ENCODE data around the gene ISM2. TPM values are rescaled to one million over a fixed set of nuclear protein-coding genes. Genes with fewer than 3 reads are reported as not detected.

ISM2 gene
- total RNA-seq, 4 donors from 2014 or later = not detected

DNA sequence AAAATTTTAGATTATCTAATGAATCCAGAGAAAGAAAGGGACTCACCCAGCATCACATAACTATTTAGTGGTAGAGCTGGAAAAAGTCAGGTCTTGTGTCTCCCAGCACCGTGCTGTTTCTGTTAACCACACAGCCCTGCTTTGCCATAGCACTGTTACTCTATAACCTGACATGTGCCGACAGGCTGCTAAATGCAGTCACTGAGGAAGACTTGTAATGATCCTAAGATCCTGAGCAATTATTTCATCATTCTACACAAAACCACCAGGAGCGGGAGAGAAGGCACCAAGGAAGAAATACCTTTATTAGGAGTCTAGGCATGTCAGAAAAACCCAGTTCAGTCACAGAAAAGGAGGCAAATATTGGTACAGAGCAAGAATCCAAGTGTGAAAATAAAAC lies 72.2 kb downstream of the ISM2 start:
- H3K27me3 ChIP-seq = no peaks in the 10 kb centered on the region
- no peak for DNase-seq (ENCODE audit: low spot score in 2 of 2)
- no peak overlapping the region for H3K4me3 ChIP-seq
- H3K9me3 ChIP-seq = no peaks in the 10 kb centered on the region
- H3K36me3 ChIP-seq = peaks cover 97% of the 10 kb centered on the region
- H3K4me1 ChIP-seq = no peaks in the 10 kb centered on the region
- WGBS = 100% methylated on average over 3 of the region's 3 CpGs
- H3K27ac ChIP-seq = no peak overlapping the region
- TF ChIP-seq EP300 (IDR thresholded peaks at IDR 0.05) = no peak
- TF ChIP-seq, protein P1, sequence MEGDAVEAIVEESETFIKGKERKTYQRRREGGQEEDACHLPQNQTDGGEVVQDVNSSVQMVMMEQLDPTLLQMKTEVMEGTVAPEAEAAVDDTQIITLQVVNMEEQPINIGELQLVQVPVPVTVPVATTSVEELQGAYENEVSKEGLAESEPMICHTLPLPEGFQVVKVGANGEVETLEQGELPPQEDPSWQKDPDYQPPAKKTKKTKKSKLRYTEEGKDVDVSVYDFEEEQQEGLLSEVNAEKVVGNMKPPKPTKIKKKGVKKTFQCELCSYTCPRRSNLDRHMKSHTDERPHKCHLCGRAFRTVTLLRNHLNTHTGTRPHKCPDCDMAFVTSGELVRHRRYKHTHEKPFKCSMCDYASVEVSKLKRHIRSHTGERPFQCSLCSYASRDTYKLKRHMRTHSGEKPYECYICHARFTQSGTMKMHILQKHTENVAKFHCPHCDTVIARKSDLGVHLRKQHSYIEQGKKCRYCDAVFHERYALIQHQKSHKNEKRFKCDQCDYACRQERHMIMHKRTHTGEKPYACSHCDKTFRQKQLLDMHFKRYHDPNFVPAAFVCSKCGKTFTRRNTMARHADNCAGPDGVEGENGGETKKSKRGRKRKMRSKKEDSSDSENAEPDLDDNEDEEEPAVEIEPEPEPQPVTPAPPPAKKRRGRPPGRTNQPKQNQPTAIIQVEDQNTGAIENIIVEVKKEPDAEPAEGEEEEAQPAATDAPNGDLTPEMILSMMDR (IDR thresholded peaks at IDR 0.05) = no peak
- no peak for TF ChIP-seq POLR2A (IDR thresholded peaks at IDR 0.05)
- no peak for TF ChIP-seq POLR2AphosphoS5 (IDR thresholded peaks at IDR 0.05)

DNA sequence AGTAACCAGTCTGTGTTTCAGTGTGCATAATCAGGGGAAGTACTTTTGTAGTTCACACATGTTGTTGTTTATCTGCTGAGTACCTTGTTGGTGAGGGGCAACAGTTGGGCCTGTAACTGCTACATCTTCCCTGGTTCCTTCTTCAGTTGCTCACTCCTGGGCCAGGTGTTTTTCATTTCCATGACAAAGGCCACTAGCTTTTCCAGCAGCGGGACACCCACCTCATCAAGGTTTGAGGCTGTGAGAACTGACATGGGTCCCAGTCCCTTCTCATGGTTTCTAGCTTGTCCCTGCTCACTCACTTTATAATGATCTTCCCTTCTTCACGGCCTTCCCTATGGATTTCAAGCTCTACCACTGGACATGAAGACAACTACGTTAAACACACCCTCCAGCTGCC lies 73.8 kb downstream of the ISM2 start:
- Histone ChIP-seq H3K9me3 (no peaks in the 10 kb centered on the region), H3K27me3 (no peaks in the 10 kb centered on the region), H3K4me1 (no peaks in the 10 kb centered on the region), H3K4me3 (no peak overlapping the region), H3K27ac (no peak overlapping the region), H3K36me3 (peaks cover 81% of the 10 kb centered on the region)
- no peak for DNase-seq (ENCODE audit: low spot score in 2 of 2)
- WGBS = 94% methylated on average over 3 of the region's 3 CpGs
- TF ChIP-seq EP300 (IDR thresholded peaks at IDR 0.05) = no peak
- no peak for TF ChIP-seq POLR2AphosphoS5 (IDR thresholded peaks at IDR 0.05)
- no peak for TF ChIP-seq POLR2A (IDR thresholded peaks at IDR 0.05)
- TF ChIP-seq, protein P1 (IDR thresholded peaks at IDR 0.05) = no peak

Other genes with a start within 250 kb of the ISM2 start
- gene NGB, start 227.6 kb downstream of the ISM2 start, total RNA-seq = not detected
- 10 to 100 TPM; 16.3 to 72.0 (median 19.4) TPM for gene POMT2, start 177.9 kb downstream of the ISM2 start, total RNA-seq
- gene GSTZ1, start 177.8 kb downstream of the ISM2 start, total RNA-seq = 10 to 100 TPM; 26.1 to 41.1 (median 31.6) TPM
- gene TMED8, start 121.7 kb downstream of the ISM2 start, total RNA-seq = 10 to 100 TPM in 1 of 4 donors, 1 to 10 TPM in 3; 5.3 to 11.2 (median 7.9) TPM
- gene SAMD15, start 121.4 kb downstream of the ISM2 start, total RNA-seq = under 1 TPM in 1 of 4 donors, not detected in 3; 0.93 TPM
- gene NOXRED1, start 75.3 kb downstream of the ISM2 start, total RNA-seq = under 1 TPM in 3 of 4 donors, not detected in 1; 0.38 to 0.47 (median 0.40) TPM
- 10 to 100 TPM; 11.7 to 21.6 (median 16.9) TPM for gene VIPAS39, start 41.2 kb downstream of the ISM2 start, total RNA-seq
- gene AHSA1, start 40.7 kb downstream of the ISM2 start, total RNA-seq = 100 to 1,000 TPM in 1 of 4 donors, 10 to 100 TPM in 3; 62.8 to 124 (median 97.0) TPM
- 10 to 100 TPM; 18.9 to 24.6 (median 22.8) TPM for gene SPTLC2, start 117.8 kb upstream of the ISM2 start, total RNA-seq
- gene ALKBH1, start 209.2 kb upstream of the ISM2 start, total RNA-seq = 10 to 100 TPM in 1 of 4 donors, 1 to 10 TPM in 3; 6.4 to 13.4 (median 7.3) TPM
- gene SLIRP, start 209.3 kb upstream of the ISM2 start, total RNA-seq = 100 to 1,000 TPM in 3 of 4 donors, 10 to 100 TPM in 1; 59.1 to 147 (median 127) TPM